GM12891 (cell line): ENCODE results near the gene IGFALS.

Experiments
- DNase-seq: peaks from one replicate; pipeline ENCODE4 v3.0.0; 2011; ENCODE audit warnings: low spot score; ENCODE audit not compliant: insufficient read length
- FAIRE-seq: peaks from 2 replicates; lab custom pipeline; 2011; peaks lifted over from hg19 to GRCh38; lab: Jason Lieb, UNC
- PAX5 ChIP-seq: IDR thresholded peaks from 2 replicates; pipeline ENCODE4 v1.6.1; 2011; ENCODE audit warnings: low read length, moderate library complexity, mild to moderate bottlenecking; ENCODE audit not compliant: insufficient read depth, severe bottlenecking
- POLR2A ChIP-seq: IDR thresholded peaks from 2 replicates; pipeline ENCODE4 v1.6.1; 2011; ENCODE audit warnings: low read depth, low read length, control low read depth
- POLR2AphosphoS5 ChIP-seq: IDR thresholded peaks from 2 replicates; pipeline ENCODE4 v1.6.1; 2011; ENCODE audit warnings: low read depth, low read length, control low read depth
- POU2F2 ChIP-seq: IDR thresholded peaks from 2 replicates; pipeline ENCODE4 v1.6.1; 2011; ENCODE audit warnings: low read depth, mild to moderate bottlenecking, control low read depth, low read length, moderate library complexity
- SPI1 ChIP-seq: IDR thresholded peaks from 2 replicates; pipeline ENCODE4 v1.6.1; 2011; ENCODE audit warnings: low read depth, low read length, control low read depth
- TAF1 ChIP-seq: IDR thresholded peaks from 2 replicates; pipeline ENCODE4 v1.6.1; 2011; ENCODE audit warnings: low read depth, low read length, control low read depth

The IGFALS gene

DNA sequence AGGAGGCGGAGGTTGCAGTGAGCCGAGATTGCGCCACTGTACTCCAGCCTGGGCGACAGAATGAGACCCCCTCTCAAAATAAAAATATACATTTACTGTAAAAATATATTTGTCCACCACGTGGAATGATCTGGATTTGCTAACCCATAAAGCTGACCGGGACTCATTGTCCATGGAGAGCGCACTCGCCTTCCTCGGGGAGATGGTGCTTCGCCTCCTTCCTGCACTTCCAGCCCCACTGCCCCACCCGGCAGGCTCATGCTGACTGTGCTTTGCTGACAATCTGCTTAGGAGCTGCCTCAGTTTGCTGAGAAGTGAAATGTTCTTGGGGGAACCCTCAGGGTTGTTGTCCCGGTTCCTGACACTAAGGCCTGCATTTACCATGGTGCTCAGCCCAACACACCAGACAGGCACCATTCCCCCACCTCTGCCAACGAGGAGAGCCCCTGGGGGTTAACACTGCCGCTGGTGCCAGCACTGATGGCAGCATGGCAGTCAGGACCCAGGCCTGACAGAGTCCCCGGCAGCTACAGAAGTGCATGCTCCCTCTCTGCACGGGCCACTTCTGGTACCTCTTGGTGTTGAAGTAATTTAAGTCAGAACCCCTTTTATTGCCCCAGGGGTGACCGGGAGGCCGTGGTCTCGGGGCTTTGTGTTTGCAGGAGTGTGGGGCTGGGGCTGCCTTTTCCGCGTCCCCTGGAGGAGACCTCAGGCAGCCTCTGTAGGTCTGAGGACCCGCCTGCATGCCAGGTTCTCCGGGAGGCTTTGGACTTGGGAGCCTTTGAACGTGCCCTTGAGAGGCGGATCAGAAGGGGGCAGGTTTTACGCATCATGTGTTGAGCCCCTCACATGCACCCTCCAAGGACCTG lies 8.3 kb downstream of the IGFALS start:
- no peak for TF ChIP-seq POU2F2
- no peak for TF ChIP-seq POLR2AphosphoS5
- no peak for TF ChIP-seq POLR2A
- no peak for DNase-seq
- FAIRE-seq, result no peak

DNA sequence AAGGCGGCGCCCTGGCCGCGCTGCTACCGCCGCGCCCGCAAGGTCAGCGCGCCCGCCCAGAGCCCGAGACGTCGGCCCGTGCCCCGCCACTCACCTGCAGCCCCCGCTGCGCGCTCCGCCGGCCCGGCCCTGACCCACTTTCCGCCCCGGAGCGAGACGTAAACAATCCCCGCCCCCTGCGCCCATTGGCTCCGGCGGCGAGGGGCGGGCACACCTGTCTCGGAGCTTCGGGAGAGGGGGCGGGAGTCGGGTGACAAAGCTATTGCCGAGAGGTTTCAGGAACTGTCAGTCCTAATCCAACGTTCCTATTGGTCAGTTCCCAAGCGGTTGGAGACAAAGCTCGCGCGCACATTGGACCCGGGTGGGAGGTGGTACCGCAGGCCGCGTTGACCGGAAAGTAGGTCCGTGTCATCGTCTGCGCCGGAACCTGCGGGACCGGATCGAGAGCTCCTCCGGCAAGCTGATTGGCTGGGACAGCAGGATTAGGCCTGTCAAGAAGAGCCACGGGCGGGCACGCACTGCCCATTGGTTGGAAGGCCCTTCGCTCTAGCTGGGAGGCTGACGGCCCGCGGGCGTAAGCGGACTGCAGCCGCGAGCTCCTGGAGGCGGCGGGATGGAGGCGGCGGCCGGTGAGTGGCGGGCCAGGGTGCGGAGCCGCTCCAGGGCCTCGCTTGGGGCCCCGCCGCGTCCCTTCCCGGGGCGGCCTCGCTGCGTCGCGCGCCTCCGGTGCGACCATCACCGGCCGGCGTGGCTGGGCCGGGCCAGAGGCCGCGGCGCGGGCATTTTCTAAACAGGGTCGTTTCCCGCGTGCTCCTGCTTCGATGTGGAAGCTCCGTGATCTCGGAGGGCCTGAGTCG lies 10.9 kb downstream of the IGFALS start, which contains the start of the genes NUBP2 and SPSB3:
Gene NUBP2, plus strand, starts transcription at position 553 of the 857 bp plus-strand sequence. Its CDS starts 61 bp downstream, at position 614.
Gene SPSB3, minus strand, starts transcription at position 164 of the 857 bp plus-strand sequence. CDS start 1,088 bp downstream, outside the sequence.
- peak; percentile 100 for FAIRE-seq

DNA sequence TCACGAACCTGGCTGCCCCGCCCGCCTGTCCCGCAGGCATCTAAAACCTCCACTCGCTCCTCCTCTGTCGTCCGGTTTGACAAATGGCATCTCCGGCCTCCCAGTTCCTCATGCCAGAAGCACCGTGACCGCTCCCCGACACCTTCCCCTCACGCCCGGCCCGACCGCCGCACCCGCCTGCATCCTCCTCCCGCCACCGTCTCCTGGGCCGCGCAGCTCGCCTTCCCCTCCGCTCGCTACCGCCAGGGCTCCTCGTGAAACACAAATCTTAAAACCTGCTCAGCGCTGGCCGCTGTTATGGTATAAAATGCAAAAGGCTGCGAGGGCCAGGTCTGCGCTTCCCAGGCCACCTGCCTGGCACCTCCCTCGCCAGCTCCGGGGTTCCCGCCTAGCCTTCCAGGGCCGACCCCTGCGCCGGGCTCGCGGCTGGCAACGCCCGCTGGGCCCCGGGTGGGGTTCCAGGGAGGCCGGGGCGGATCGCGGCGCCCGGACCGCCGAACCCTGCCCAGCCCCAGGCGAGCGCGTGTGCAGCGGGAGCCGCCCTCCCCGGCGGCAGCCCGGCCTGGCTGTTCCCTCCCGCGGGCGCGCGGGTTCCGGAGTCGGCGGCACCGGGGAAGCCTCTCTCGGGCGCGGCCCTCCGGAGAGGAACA lies 11.6 kb downstream of the IGFALS start:
- FAIRE-seq, result peak; percentile 71
- no peak for DNase-seq

More for the DNA sequence above, 10.9 kb downstream of the IGFALS start, which contains the start of the genes NUBP2 and SPSB3:
- TF ChIP-seq POLR2A (peak; percentile 80), PAX5 (no peak), TAF1 (peak; percentile 55), POU2F2 (peak; percentile 29), SPI1 (no peak), POLR2AphosphoS5 (peak; percentile 29; the same call in 1 of the 2 replicates)
- DNase-seq, result peak; percentile 99

DNA sequence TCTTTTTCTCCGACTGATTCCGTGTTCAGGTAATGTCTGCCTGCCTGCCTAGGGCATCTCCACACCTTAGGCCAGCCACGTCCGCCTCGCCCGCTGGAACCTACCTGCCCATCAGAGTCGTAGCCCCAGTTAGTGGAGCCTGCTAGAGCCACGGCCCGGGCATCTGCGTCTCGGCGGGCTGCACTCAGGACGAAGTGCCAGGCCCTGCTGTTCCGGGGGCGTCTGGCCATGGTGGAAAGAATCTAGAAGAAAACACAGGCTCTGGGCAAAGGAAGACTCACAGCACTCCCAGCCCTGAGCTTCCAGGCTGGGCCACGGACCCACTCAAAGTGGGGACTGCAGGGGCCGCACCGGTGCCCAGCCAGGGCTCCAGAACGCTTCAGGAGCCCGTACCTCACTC lies 12.3 kb downstream of the IGFALS start:
- no peak for DNase-seq
- TF ChIP-seq POLR2AphosphoS5 (no peak), TAF1 (no peak)
- FAIRE-seq, result no peak

More for the DNA sequence above, 11.6 kb downstream of the IGFALS start:
- TF ChIP-seq POLR2AphosphoS5 (no peak), TAF1 (no peak), SPI1 (peak; percentile 29; the same call in 1 of the 2 replicates)

DNA sequence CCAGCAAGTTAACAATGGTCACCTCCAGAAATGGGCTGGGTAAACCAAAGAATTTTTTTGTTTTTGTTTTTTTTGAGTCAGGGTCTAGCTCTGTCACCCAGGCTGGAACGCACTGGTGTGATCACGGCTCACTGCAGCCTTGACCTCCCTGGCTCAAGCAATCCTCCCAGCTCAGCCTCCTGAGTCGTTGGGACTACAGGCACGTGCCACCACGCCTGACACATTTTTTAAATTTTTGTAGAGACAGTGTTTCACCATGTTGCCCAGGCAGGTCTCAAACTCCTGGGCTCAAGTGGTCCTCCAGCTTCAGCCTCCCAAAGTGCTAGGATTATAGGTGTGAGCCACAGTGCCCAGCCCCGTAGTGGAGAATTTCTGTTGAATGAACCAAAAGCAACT lies 12.8 kb downstream of the IGFALS start:
- DNase-seq (no peak), FAIRE-seq (no peak)
- no peak for TF ChIP-seq POLR2AphosphoS5
- TF ChIP-seq PAX5, result no peak
- no peak for TF ChIP-seq POLR2A
- TF ChIP-seq SPI1, result no peak

DNA sequence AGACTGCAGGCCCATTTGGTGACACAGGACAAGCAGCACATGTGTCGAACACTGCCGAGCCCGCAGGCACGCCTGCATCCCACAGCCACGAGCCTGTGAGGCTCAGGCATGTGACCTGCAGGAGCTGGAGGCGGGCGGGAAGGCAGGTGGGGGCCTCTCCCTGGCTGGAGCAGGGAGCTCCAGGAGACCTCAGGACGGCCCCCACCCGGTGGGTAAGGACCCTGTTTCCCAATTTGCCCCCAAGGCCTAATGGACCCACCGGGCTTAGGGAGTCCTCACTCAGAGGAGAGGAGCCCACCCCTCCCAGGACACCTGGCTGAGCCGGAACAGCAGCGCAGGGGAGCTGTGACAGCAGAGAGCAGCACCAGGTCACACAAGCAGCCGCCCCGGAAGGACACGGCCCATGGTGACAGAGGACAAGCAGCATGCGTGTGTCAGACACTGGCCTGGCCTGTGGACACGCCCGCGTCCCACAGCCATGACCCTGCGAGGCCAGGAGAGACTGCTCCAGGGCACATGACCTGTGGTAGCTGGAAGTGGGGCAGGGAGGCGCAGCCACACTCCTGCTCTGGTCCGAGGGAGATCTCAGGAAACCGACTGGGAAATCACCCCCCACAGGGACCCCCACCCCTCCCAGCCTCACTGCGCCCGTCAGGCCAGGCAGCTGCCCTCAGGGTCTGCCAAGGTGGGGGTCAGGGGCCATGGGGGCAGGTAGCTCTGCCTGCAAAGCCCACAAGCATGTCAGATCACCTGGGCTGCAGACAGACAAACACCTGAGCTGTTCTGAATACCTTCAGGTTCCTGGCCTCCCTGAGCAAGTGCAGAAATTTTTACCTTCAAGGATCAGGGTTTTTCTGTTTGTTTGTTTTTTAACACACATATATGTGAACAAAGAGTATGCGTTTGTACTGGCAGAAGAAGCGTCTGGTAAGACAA lies 13.5 kb downstream of the IGFALS start:
- no peak for TF ChIP-seq POLR2A
- TF ChIP-seq TAF1, result no peak
- no peak for TF ChIP-seq PAX5
- no peak for TF ChIP-seq POLR2AphosphoS5
- TF ChIP-seq SPI1, result no peak
- FAIRE-seq (no peak), DNase-seq (no peak)

DNA sequence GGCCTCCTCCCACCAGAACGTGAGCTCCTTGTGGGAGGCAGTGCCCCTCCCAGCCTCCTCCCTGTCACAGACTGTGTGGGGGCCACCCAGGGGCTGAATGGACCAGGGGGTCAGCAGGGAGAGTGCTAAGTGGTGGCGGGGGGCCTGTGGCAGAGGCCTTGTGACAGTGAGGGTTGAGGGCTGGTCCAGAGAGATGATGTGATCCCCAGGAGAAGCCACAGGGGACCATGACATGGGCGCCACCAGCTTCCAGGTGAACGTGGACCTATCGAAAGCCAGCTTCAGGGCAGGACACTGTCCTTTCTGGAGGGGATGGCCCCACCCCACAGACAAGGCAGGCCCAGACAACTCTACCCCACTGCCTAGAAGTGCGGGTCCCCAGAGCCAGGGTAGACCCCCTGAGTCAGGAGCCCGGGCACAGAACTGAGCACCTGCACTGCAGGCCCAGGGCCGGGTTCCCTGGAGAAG lies 14.2 kb downstream of the IGFALS start:
- DNase-seq (no peak), FAIRE-seq (no peak)
- TF ChIP-seq POLR2AphosphoS5, result no peak
- TF ChIP-seq PAX5, result no peak
- TF ChIP-seq TAF1, result no peak
- no peak for TF ChIP-seq POLR2A

DNA sequence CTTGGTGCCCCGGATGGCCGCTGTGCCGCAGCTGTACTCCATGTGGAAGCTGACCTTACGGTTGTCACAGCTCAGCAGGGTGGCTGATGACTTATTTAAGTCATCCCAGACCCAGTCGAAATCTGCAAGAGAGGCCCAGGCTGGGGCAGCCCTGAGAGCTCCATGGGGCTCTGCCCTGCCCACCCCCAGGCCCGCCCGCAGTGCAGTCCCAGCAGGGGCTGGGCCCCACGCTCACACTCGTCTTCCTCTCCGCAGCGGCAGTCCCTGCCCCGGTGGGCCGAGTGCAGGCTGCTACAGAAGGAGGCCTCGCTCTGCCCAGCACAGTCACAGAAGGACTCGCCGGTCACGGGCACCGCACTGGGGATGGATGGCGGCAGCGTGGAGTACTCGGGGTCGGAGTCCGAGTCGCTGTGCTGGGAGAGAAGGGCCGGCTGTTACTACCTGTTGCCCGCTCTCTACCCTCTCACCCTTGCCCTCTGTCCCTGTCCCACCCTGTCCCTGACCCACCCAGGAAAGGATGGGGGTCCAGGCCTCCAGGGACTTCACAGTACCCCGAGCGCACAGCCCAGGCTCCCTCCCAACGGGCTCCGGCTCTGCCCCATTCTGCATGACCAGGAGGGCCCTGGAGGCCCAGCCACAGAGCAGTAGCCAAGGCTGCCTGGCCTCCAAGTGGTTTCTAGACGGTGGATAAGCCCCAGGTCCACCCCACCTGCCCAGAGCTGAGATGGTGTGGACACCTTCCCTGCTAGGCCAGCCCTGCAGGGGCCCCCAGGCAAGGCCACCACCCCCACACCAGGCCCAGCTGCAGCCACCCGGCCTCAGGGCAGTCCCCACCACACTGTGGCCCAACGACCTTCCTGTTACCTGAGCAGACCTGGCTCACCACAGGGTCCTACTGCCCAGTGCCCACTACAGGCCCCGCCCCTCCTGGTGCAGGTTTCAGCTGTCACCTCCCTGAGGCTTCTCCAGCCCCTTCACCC lies 15.0 kb downstream of the IGFALS start:
- DNase-seq (no peak), FAIRE-seq (no peak)
- TF ChIP-seq POLR2A (peak; percentile 14; the same call in 1 of the 2 replicates), POLR2AphosphoS5 (no peak), POU2F2 (no peak)
